GM10847 (cell line): Measurements from ENCODE around the gene OR14C36.

Experiments
- POLR2A ChIP-seq: IDR thresholded peaks from 2 replicates; pipeline ENCODE4 v1.6.1; 2011; ENCODE audit not compliant: insufficient read length; ENCODE audit errors: extremely low read depth

OR14C36 gene

GRCh38 chr1:248348475-248348874 lies at the start of gene OR14C36:
Gene OR14C36, plus strand, starts transcription at chr1:248348775. Its CDS starts 0 bp downstream, at chr1:248348775.
- no peak for TF ChIP-seq POLR2A

- no peak for TF ChIP-seq POLR2A
These were observed 45.3 kb upstream of the OR14C36 start, which contains the start of gene OR2T12 for GRCh38 chr1:248303324-248303723. Gene OR2T12, minus strand, starts transcription at chr1:248303424. Its CDS starts 7,846 bp downstream, at chr1:248295578.

- TF ChIP-seq POLR2A = no peak
These were observed 42.5 kb upstream of the OR14C36 start for GRCh38 chr1:248306103-248306502.

- TF ChIP-seq POLR2A = no peak
These were observed 31.8 kb upstream of the OR14C36 start for GRCh38 chr1:248316796-248317195.

GRCh38 chr1:248324468-248324867 lies 24.1 kb upstream of the OR14C36 start, which contains the start of gene OR2M7:
Gene OR2M7, minus strand, starts transcription at chr1:248324568. Its CDS starts 0 bp downstream, at chr1:248324568.
- TF ChIP-seq POLR2A = no peak

GRCh38 chr1:248343451-248343850 lies 5.1 kb upstream of the OR14C36 start:
- TF ChIP-seq POLR2A = no peak

GRCh38 chr1:248359415-248359814 lies 10.8 kb downstream of the OR14C36 start:
- TF ChIP-seq POLR2A = no peak

GRCh38 chr1:248361121-248361715 lies 12.6 kb downstream of the OR14C36 start, which contains the start of gene OR2T4:
Gene OR2T4, plus strand, starts transcription at chr1:248361665. Its CDS starts 0 bp downstream, at chr1:248361665.
- no peak for TF ChIP-seq POLR2A

- TF ChIP-seq POLR2A = no peak
These were observed 18.0 kb downstream of the OR14C36 start for GRCh38 chr1:248366609-248367008.

- no peak for TF ChIP-seq POLR2A
These were observed 23.8 kb downstream of the OR14C36 start for GRCh38 chr1:248372394-248372793.

GRCh38 chr1:248373761-248374160 lies 25.2 kb downstream of the OR14C36 start:
- no peak for TF ChIP-seq POLR2A

GRCh38 chr1:248375446-248375845 lies 26.9 kb downstream of the OR14C36 start, which contains the start of gene OR2T6:
Gene OR2T6, plus strand, starts transcription at chr1:248375746. Its CDS starts 11,863 bp downstream, at chr1:248387609.
- no peak for TF ChIP-seq POLR2A

- TF ChIP-seq POLR2A = no peak
These were observed 28.3 kb downstream of the OR14C36 start for GRCh38 chr1:248376916-248377315.

- TF ChIP-seq POLR2A = no peak
These were observed 32.3 kb downstream of the OR14C36 start for GRCh38 chr1:248380854-248381253.

- TF ChIP-seq POLR2A = no peak
These were observed 39.9 kb downstream of the OR14C36 start for GRCh38 chr1:248388426-248388825.

- TF ChIP-seq POLR2A = no peak
These were observed 44.5 kb downstream of the OR14C36 start for GRCh38 chr1:248393050-248393449.
